RWPE1 (cell line): ENCODE results near the gene FRMD8.

Source experiments
- CTCF ChIA-PET: fragments of 350-600 bp; sonication (Branson Sonifier 250); formaldehyde crosslinking; extraction: SDS; loops from one replicate; lab custom pipeline; 2021; lab: Yijun Ruan, JAX
- POLR2A ChIA-PET: fragments of 400-600 bp; formaldehyde crosslinking; extraction: SDS; loops from one replicate; lab custom pipeline; 2020; ENCODE audit warnings: antibody characterized with exemption; ENCODE audit not compliant: low non-redundant PET; lab: Yijun Ruan, JAX
- DNase-seq: peaks from one replicate; pipeline ENCODE4 v3.0.0; 2012; ENCODE audit warnings: low spot score
- H3K27ac ChIP-seq: fragments of 450-650 bp; 2 replicates; pipeline ENCODE4 v1.5.1; 2017
- TF ChIP-seq, protein P1 (sequence below): fragments of 450-650 bp; conservative IDR thresholded peaks from 2 replicates; pipeline ENCODE4 v1.5.1; 2017; ENCODE audit warnings: low read depth, mild to moderate bottlenecking

Gene FRMD8

DNA sequence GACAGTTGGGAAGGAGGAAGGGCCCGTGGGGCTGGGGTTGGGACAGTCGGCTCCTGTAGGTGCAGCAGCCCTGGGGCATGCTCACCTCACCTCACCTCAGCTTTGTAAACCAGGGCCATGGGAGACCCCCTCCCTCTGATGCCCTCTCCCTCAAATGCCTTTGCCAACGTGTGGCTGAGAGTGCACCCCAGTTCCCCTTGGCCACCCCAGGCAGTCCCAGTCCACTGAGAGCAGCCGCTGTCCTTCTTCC is 31.9 kb downstream of the FRMD8 start:
- TF ChIP-seq, protein P1, sequence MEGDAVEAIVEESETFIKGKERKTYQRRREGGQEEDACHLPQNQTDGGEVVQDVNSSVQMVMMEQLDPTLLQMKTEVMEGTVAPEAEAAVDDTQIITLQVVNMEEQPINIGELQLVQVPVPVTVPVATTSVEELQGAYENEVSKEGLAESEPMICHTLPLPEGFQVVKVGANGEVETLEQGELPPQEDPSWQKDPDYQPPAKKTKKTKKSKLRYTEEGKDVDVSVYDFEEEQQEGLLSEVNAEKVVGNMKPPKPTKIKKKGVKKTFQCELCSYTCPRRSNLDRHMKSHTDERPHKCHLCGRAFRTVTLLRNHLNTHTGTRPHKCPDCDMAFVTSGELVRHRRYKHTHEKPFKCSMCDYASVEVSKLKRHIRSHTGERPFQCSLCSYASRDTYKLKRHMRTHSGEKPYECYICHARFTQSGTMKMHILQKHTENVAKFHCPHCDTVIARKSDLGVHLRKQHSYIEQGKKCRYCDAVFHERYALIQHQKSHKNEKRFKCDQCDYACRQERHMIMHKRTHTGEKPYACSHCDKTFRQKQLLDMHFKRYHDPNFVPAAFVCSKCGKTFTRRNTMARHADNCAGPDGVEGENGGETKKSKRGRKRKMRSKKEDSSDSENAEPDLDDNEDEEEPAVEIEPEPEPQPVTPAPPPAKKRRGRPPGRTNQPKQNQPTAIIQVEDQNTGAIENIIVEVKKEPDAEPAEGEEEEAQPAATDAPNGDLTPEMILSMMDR = no peak
- CTCF ChIA-PET = interaction anchor here (0.6 kb wide), 2 partner anchors 10 to 208 kb away, joined by 5 to 6 read pairs; no protein-coding TSS in a partner anchor
- POLR2A ChIA-PET = interaction anchor here (0.6 kb wide), 1 partner anchor 1214 kb away, joined by 3 read pairs; no protein-coding TSS in a partner anchor
- peak overlapping the region; percentile 100 for H3K27ac ChIP-seq
- DNase-seq = no peak

DNA sequence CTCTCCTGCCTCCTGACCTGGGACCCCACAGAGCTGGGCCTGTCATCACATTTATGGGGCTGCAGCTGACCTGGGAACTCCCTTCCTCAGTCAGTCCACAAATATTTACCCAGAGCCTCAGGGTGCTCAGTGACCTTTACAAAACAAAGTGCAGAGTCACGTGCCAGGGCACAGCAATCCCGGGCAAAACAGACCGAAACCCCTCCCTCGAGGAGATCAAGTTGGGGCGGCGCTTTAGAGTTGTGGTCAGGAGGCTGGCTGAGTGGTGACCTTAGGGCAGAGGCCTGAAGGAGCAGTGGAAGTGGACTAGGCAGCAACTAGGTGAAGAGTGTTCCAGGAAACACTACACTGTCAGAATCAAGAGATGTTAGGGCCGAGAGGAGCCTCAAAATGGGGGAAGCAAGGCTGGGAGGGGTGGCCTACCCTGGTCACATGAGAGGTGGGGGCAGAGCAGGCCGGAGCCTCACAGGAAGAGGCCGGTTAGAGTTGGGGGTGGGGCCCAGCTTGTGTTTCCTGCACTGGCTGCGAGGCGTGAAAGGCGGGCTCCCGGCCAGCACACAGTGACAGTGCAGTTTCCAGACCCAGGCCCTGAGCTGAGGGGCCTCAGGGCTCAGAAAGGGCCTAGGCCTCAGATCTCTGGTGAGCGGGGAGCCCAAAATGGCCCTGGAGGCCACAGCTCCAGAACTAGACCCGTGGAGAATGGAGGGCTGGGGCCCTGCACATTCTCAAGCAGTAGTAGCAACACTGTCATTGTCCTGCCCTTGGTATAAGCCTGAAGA is 32.4 kb downstream of the FRMD8 start:
- ChIA-PET POLR2A (interaction anchor here (0.5 to 0.6 kb wide), 3 partner anchors 24 to 88 kb away, joined by 3 to 4 read pairs (median 4); no protein-coding TSS in a partner anchor), CTCF (interaction anchor here (0.6 to 1.2 kb wide), 3 partner anchors 11 to 207 kb away, joined by 5 to 6 read pairs (median 5); no protein-coding TSS in a partner anchor)
- H3K27ac ChIP-seq = peak overlapping the region; percentile 100
- TF ChIP-seq, protein P1 = no peak
- peak; percentile 90 for DNase-seq

DNA sequence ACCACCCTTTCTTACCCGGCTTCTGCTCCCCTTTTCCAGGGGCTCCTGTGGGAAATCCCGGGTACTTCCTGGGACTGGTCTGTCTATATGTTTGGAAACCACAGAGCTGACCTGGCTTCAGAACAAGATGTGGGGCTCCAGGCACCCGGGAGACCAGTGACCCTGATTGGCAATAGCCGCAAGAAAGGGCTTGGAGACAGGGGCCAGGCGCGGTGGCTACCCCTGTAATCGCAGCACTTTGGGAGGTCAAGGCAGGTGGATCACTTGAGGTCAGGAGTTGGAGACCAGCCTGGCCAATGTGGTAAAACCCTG is 33.0 kb downstream of the FRMD8 start:
- ChIA-PET POLR2A (interaction anchor here (0.5 to 1.5 kb wide), 8 partner anchors 23 to 88 kb away, joined by 3 to 8 read pairs (median 4); partner anchors contain the start of gene MALAT1), CTCF (interaction anchor here (0.6 to 1.2 kb wide), 3 partner anchors 16 to 985 kb away, joined by 3 to 5 read pairs (median 5); no protein-coding TSS in a partner anchor)
- peak overlapping the region; percentile 100 for H3K27ac ChIP-seq
- DNase-seq = no peak
- TF ChIP-seq, protein P1 = no peak

DNA sequence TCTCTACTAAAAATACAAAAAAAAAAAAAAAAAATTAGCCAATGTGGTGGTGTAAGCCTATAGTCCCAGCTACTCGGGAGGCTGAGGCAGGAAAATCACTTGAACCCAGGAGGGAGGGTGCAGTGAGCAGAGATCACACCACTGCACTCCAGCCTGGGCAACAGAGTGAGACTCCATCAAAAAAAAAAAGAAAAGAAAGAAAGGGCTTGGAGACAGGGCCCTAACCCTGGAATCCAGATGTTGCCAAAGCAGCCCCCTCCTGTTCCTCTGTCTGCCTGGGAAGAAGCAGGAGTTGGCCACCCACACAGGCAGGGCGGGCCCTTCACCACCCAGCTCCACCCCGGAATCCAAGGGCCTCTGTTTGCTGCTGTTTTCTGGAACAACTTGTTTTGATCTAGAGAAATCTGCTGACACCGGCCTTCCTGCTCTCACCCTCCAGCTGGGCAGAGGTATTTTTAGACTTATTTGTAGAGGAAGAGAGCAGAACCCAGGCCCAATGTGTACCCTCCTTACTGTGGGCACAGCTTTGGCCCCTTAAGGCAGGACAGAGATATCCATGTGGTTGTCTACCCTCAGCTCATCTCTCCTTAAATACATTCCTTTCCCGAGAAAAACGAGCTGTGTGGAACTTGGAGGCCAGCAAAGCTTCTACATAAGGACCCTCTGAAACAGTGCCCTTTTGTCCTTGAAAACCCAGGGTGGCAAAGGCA is 33.5 kb downstream of the FRMD8 start:
- H3K27ac ChIP-seq = peak overlapping the region; percentile 100
- peak; percentile 74 for DNase-seq
- ChIA-PET CTCF (interaction anchor here (0.6 to 1.2 kb wide), 4 partner anchors 16 to 985 kb away, joined by 3 to 5 read pairs (median 5); no protein-coding TSS in a partner anchor), POLR2A (interaction anchor here (0.5 to 1.5 kb wide), 9 partner anchors 23 to 369 kb away, joined by 3 to 8 read pairs (median 3); partner anchors contain the start of gene MALAT1)
- TF ChIP-seq, protein P1 = no peak

DNA sequence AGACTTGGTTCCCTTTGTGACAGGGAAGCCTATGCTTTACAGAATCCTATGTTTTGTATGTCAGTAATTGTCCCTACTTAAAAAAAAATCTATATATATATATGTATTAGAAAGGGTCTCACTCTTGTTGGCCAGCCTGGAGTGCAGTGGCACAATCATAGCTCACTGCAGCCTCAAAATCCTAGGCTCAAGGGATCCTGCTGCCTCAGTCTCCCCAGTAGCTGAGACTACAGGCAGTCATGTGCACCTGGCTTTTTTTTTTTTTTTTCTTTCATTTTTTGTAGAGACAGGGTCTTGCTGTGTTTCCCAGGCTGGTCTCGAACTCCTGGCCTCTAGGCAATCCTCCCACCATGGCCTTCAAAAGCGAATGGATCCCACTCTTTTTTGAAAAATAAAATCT is 34.1 kb downstream of the FRMD8 start:
- CTCF ChIA-PET = interaction anchor here (0.6 to 1.2 kb wide), 2 partner anchors 17 to 32 kb away, joined by 3 to 5 read pairs; no protein-coding TSS in a partner anchor
- TF ChIP-seq, protein P1 = no peak
- DNase-seq = no peak
- peak overlapping the region; percentile 100 for H3K27ac ChIP-seq
- POLR2A ChIA-PET = interaction anchor here (0.6 to 1.5 kb wide), 6 partner anchors 57 to 369 kb away, joined by 3 to 8 read pairs (median 3); partner anchors contain the start of gene MALAT1
